SKM-1 treated with dmso at 0.1 percent for 144 hours (cell line): ENCODE data around the gene LRIG1.

Experiments
- DNase-seq: peaks from one replicate; lab custom pipeline; 2025; ENCODE audit not compliant: unreplicated experiment; lab: John Stamatoyannopoulos, UW

Gene LRIG1

DNA sequence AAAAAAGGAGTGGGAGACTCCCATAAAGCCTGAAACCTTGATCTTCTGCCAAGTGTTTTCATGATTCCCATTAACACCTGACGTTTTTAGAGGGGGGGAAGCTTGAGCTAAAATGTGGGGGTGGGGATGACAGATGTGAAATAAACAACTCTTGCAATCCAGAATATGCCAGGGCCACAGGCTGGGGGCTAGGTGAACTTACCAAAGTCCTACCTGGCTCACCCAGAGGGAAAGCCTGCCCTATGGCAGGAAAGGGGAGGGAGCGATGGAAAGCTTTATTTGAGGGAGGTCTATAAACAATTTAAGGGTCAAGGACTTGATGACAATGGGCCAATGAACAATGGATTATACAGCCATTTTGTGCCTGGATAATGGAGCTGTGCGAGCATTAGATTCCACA lies 108.3 kb downstream of the LRIG1 start:
- DNase-seq: no peak

DNA sequence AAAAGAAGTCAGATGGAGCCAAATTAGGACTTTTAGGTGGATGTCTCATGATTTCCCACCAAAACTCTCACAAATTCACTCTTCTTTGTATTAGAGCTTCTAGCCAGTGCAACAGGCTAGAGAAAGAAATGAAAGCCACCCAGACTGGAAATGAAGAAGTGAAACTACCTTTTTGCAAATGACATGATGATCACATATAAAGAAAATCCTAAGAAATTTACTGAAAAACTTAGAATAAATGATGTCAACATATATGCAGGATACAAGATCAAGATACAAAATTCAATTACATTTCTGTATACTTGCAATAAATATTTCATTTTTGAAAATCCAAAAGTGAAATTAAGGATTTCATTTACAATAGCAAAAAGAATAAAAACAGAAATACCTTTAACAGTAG lies 110.8 kb downstream of the LRIG1 start:
- peak; percentile 5 for DNase-seq

GRCh38 chr3:66386925-66387650 lies 113.7 kb downstream of the LRIG1 start:
- DNase-seq: no peak

DNA sequence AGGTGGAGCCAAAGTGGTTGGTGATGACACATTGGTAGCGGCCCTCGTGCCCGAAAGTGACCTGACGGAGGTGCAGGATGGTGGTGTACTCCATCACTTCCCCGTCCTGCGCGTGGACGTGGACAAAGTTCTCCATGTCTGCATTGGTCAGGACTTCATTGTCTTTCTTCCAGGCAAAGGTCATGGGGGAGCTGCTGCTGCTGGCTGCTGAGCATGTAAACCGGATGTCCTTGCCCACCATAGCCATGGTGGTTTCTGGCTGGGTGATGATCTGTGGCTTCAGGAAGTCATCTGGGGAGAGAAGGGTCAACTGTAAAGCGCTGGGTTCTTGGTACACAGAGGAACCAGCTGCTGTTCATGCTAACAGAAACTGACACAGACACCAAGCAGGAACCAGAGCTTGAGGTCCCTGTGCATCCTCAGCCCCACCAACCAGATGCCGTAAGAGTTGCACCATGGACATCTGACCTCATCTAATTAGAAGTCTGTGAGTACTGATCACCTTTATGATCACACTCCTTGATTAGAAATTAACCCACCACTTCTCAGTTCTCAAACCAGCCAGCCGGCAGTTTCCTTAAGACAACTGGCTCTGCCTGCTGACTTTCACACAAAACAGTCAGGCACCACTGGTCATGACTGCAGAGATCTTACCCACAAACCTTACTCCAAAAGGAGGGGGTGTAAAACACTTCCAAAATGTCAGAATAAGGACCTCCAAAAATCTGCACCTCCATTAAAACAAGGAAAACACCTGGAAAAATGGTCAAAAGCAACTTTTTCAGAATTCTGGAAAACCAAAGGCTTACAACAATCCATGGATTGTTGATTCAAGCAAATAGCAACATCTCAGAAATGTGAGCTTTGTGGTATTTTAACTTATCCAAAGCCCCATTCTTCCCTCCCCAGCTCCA lies 114.6 kb downstream of the LRIG1 start:
- DNase-seq: no peak

GRCh38 chr3:66385066-66385465 lies 115.8 kb downstream of the LRIG1 start:
- no peak for DNase-seq

GRCh38 chr3:66383998-66384745 lies 116.7 kb downstream of the LRIG1 start:
- no peak for DNase-seq

DNA sequence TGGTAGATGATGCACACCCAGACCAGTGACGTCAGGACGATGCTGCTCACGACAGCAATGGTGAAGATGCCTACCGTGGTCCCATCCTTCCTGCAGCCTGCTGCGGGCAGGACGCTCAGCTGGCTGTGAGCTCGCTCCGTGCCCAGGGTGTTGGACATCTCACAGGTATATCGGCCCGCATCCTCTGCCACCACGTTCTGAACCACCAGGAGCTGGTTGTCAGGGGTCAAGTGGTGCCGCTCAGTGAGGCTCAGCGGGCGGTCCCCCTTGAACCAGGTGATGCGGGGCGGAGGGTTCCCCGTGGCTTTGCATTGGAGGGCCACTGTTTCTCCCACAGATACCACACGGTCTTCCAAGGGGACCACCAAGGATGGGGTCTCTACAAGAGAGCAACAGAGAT lies 117.8 kb downstream of the LRIG1 start:
- DNase-seq: no peak

GRCh38 chr3:66382142-66382541 lies 118.7 kb downstream of the LRIG1 start:
- DNase-seq: no peak

DNA sequence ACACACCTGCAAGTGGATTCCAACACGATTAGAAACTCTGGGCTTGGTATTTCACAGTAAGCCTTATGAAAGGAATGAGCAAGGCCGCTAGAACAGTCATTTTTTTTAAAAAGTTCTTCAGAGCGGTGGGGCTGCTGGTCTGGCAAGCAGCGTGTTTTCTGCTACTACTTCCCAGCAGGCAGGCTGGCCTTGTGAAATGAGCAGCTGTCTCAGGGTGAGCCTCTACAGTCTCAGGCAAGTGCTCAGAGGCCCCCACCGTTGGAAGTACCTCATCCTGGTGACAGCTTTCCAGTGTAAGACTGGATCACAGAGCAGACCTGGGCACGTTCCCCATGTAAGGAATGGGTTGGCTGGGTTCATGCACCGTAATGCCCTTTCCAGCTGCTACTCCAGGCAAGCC lies 119.2 kb downstream of the LRIG1 start:
- DNase-seq: no peak

- DNase-seq: peak; percentile 30
These were observed 120.5 kb downstream of the LRIG1 start for GRCh38 chr3:66380200-66380932.

- no peak for DNase-seq
These were observed 121.3 kb downstream of the LRIG1 start for GRCh38 chr3:66379565-66379964.

DNA sequence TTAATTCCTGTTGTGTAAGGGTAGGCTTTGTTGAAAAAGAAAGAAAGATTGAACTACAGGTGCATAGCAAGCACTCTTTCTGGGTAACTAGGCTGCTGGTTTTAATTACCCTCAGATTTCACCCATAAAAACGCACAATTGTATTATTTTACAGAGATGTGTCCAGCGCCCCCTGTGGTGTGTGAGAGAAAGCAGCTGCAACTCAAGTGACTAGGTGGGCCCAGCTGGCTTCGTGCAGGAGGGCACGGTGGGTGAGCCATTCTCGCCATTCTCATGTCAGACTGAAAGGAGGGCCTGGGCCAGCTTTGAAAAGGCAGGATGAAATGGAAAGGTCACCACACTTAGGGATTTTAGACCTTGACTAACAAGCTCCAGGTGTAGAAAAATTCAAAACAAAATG lies 122.6 kb downstream of the LRIG1 start:
- DNase-seq: no peak

DNA sequence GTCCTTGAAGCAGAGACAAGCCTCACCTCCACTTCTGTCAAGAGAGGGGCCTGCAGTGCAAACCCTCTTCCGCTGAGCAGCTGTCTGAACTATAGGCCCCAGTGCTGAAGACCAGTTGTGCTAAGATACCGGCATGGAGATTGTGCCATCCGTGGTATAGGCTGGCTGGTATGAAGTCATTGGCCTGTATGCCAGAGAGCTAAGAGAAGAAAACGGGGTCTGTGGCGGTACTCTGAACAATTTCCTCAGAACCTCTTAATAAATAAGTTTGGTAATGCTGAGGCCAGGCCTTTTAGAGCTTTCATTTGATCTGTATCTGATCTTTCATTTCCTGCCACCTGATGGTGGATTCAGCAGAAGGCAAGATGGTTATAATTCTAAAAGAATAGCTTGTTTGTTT lies 123.0 kb downstream of the LRIG1 start:
- no peak for DNase-seq

DNA sequence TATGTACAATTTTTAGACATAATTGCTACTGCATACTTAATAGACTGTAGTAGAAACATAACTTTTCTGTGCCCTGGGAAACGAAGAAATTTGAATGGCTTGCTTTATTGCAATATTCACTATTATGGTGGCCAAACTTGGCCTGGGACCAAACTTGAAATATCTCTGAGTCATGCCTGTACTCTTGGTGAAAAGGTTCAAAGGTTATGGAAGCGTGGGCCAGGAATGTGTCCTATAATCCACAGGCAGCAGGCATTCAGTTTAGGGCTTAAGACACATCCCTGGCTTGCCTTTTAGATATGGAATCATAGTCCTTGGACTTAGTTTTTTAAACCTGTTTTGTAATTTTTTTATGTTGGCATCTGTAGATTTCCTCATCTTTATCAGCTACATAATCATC lies 124.3 kb downstream of the LRIG1 start:
- DNase-seq: no peak

GRCh38 chr3:66372681-66373350 lies 128.0 kb downstream of the LRIG1 start:
- DNase-seq: no peak

DNA sequence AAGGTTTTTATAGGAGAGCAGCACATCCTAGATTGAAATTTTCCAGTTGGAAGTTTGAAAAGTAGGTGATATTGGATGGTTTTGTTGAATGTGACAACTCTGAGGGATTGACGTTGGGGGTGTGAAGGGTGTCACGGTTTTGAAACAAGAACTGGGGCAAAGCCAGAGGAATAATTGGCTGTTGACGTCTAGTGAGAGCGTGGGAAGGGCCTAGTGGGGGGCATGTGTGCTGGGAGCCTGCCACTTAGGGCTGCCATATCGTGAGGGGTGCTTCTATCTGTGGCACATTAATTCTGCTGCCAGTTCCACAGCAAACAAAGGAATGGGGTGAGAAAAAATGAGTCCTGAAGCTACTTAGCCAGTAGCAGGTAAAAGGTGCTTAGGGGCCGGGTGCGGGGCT lies 129.4 kb downstream of the LRIG1 start:
- DNase-seq: no peak

DNA sequence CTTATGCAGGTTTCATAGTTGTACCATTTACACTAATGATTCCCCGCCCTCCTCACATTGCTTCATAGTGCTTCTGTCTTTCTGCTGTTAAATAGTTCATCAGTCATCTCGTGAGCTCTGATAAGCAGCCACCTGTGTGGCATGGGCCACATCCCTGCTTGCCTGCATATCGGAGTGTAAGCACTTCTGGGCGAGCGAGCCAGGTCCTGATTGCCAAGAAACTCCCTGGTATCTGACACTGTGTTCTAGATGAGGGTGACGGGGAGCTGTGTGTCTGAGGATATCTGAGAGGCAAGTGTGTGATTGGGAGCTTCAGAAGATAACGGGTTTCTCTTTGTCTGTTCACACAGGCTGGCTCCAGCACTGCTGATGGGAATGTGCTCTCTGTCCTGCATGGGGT lies 130.6 kb downstream of the LRIG1 start:
- DNase-seq: no peak

- DNase-seq: no peak
These were observed 132.8 kb downstream of the LRIG1 start for GRCh38 chr3:66367979-66368378.

GRCh38 chr3:66366747-66367146 lies 134.1 kb downstream of the LRIG1 start:
- DNase-seq: no peak

- DNase-seq: no peak
These were observed 135.7 kb downstream of the LRIG1 start for GRCh38 chr3:66365080-66365479.
